ENCODE measurements around the gene SEMA5A. TPM values are rescaled to one million over a fixed set of nuclear protein-coding genes. Genes with fewer than 3 reads are reported as not detected.

The SEMA5A gene
- total and polyA plus RNA-seq, 2 donors (not counting 1 experiment from before 2014, with no cell fraction given) = not detected

GRCh38 chr5:9009931-9010651, 535.8 kb downstream of the SEMA5A start:
- no peak for TF ChIP-seq CTCF (IDR thresholded peaks at IDR 0.05)
- no peak for TF ChIP-seq EZH2 (IDR thresholded peaks at IDR 0.05; ENCODE audit: borderline replicate concordance, insufficient read depth, low read depth, low read length, poor library complexity, severe bottlenecking)
- H3K4me2 ChIP-seq (replicated peaks; ENCODE audit: low read depth, low read length, poor library complexity, severe bottlenecking) = no peak overlapping the region
- no peaks in the 10 kb centered on the region for H4K20me1 ChIP-seq (ENCODE audit: control insufficient read depth, insufficient read depth, low read length, poor library complexity, severe bottlenecking)
- DNase-seq (no peak), ATAC-seq (ENCODE audit: low read depth) (no peak)
- no peaks in the 10 kb centered on the region for H3K9me3 ChIP-seq (ENCODE audit: control extremely low read depth in 1 of 3, control insufficient read depth in 2 of 3, insufficient read depth in 1 of 3, low read length in 2 of 3)
- H3K9ac ChIP-seq (ENCODE audit: low read length) = no peak overlapping the region
- CTCF ChIA-PET = no interaction called here
- H3K4me1 Mint-ChIP-seq = no peaks in the 10 kb centered on the region
- no peak overlapping the region for H2AFZ ChIP-seq (ENCODE audit: insufficient read depth, low read depth, low read length, poor library complexity, severe bottlenecking)
- H3K9me3 Mint-ChIP-seq (ENCODE audit: insufficient read depth) = peaks cover 3% of the 10 kb centered on the region
- H3K27me3 ChIP-seq (replicated peaks in 1 of 4; ENCODE audit: control extremely low read depth in 1 of 4, control insufficient read depth in 3 of 4, insufficient read depth in 4 of 4, low read length in 3 of 4) = no peaks in the 10 kb centered on the region
- no peak overlapping the region for H3K27ac ChIP-seq (ENCODE audit: low read length in 2 of 2)
- H3K27ac Mint-ChIP-seq = no peak overlapping the region
- H3K36me3 ChIP-seq (replicated peaks in 1 of 2; ENCODE audit: control extremely low read depth in 1 of 2, control insufficient read depth in 1 of 2, extremely low read depth in 1 of 2, insufficient read depth in 2 of 2, low read length in 1 of 2) = no peaks in the 10 kb centered on the region
- H3K4me3 Mint-ChIP-seq = no peak overlapping the region
- POLR2A ChIA-PET = no interaction called here
- 96% methylated on average over 5 of the region's 7 CpGs for WGBS (ENCODE audit: insufficient coverage)
- H3K4me3 ChIP-seq (ENCODE audit: control extremely low read depth in 1 of 5, extremely low read depth in 1 of 5, insufficient read depth in 1 of 5, low read depth in 2 of 5, low read length in 4 of 5) = no peak overlapping the region
- H3K79me2 ChIP-seq (ENCODE audit: control insufficient read depth, insufficient read depth, low read length) = no peaks in the 10 kb centered on the region
- no peaks in the 10 kb centered on the region for H3K4me1 ChIP-seq (ENCODE audit: control insufficient read depth in 2 of 2, insufficient read depth in 2 of 2, low read length in 2 of 2)
- no peaks in the 10 kb centered on the region for H3K27me3 Mint-ChIP-seq
- intact Hi-C loops (cut with micrococcal nuclease) = no loop called here

GRCh38 chr5:8997542-8998070, 548.3 kb downstream of the SEMA5A start:
- Histone ChIP-seq H3K36me3 (replicated peaks in 1 of 2; ENCODE audit: control extremely low read depth in 1 of 2, control insufficient read depth in 1 of 2, extremely low read depth in 1 of 2, insufficient read depth in 2 of 2, low read length in 1 of 2) (no peaks in the 10 kb centered on the region), H2AFZ (ENCODE audit: insufficient read depth, low read depth, low read length, poor library complexity, severe bottlenecking) (no peak overlapping the region), H3K9ac (ENCODE audit: low read length) (no peak overlapping the region), H3K79me2 (ENCODE audit: control insufficient read depth, insufficient read depth, low read length) (no peaks in the 10 kb centered on the region), H3K4me2 (replicated peaks; ENCODE audit: low read depth, low read length, poor library complexity, severe bottlenecking) (no peak overlapping the region), H3K4me1 (ENCODE audit: control insufficient read depth in 2 of 2, insufficient read depth in 2 of 2, low read length in 2 of 2) (no peaks in the 10 kb centered on the region), H4K20me1 (ENCODE audit: control insufficient read depth, insufficient read depth, low read length, poor library complexity, severe bottlenecking) (no peaks in the 10 kb centered on the region), H3K4me3 (ENCODE audit: control extremely low read depth in 1 of 5, extremely low read depth in 1 of 5, insufficient read depth in 1 of 5, low read depth in 2 of 5, low read length in 4 of 5) (no peak overlapping the region), H3K27ac (ENCODE audit: low read length in 2 of 2) (no peak overlapping the region), H3K9me3 (ENCODE audit: control extremely low read depth in 1 of 3, control insufficient read depth in 2 of 3, insufficient read depth in 1 of 3, low read length in 2 of 3) (no peaks in the 10 kb centered on the region), H3K27me3 (replicated peaks in 1 of 4; ENCODE audit: control extremely low read depth in 1 of 4, control insufficient read depth in 3 of 4, insufficient read depth in 4 of 4, low read length in 3 of 4) (no peaks in the 10 kb centered on the region)
- Mint-ChIP-seq H3K27me3 (no peaks in the 10 kb centered on the region), H3K4me3 (no peak overlapping the region), H3K4me1 (no peaks in the 10 kb centered on the region), H3K27ac (no peak overlapping the region), H3K9me3 (ENCODE audit: insufficient read depth) (peaks cover 3% of the 10 kb centered on the region)
- DNase-seq (no peak), ATAC-seq (ENCODE audit: low read depth) (no peak)
- no CpG with 5 or more reads among the region's 1 CpG for WGBS (ENCODE audit: insufficient coverage)
- POLR2A ChIA-PET = no interaction called here
- TF ChIP-seq CTCF (IDR thresholded peaks at IDR 0.05) = no peak
- TF ChIP-seq EZH2 (IDR thresholded peaks at IDR 0.05; ENCODE audit: borderline replicate concordance, insufficient read depth, low read depth, low read length, poor library complexity, severe bottlenecking) = no peak
- intact Hi-C loops (cut with micrococcal nuclease) = no loop called here
- CTCF ChIA-PET = no interaction called here

All from B cell (primary cell).